ENCODE measurements around the gene ZG16. TPM values are rescaled to one million over a fixed set of nuclear protein-coding genes. Genes with fewer than 3 reads are reported as not detected.
"Not testable (repeated sequence)": the region's sequence is repeated elsewhere in the genome, so short reads cannot be mapped to it uniquely, and the experiment has no call there.

ZG16 gene
- total RNA-seq, 1 experiment from 2014 or later = 0.26 TPM

DNA sequence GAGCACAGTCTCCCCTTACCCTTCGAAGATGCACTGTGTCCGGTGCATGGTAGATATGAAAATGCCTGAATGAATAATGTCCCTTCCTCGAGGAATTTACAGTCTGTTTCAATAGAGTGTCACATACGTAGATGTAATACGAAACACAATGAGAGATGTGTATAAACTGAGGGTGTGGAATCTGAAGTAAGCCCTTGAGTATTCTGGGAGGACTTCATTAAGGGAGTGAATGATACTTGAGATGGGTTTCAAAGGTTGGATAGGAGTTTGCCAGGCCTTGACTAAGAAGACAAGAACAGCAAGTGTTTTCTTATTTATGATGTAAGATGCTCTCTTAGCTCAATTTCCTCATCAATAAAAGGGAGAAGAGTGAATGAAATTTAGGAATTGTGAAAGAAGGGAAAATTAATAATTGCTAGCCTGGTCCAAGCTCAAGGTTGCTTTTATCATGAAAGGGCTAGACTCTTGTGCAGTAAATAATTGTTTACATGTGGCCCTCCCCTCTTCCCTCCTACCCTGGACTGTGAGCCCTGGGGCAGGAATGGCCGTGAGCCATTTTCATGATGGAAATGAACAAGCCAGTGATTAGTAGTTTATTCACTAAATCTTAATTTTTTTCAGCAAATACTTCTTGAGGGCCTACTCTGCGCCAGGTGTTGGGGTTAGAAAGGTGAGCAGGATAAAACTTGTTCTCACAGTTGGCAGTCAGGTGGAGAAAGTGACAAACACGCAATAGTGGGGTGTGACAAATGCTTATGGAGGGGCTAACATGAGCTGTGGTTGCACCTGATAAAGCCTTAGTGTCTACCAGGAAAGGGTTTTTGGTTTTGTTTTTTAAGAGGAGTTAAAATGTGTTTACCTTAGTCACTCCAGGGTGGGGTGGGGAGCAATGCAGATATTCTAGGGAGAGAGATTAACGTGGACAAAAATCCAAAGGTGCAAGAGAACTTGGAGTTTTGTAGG is 14.1 kb downstream of the ZG16 start:
- Histone ChIP-seq H3K79me2 (ENCODE audit: low read depth) (peaks cover 61% of the 10 kb centered on the region), H3K36me3 (ENCODE audit: low read depth) (peaks cover 8% of the 10 kb centered on the region; the same call in 1 of the 2 replicates), H3K9me3 (ENCODE audit: insufficient read depth, low read depth) (no peaks in the 10 kb centered on the region), H4K20me1 (ENCODE audit: insufficient read depth) (0 out of 2 replicates have a peak, but pooled peaks cover 9% of the 10 kb centered on the region), H3K9me2 (ENCODE audit: insufficient read depth) (no peaks in the 10 kb centered on the region), H2AFZ (peak overlapping the region; percentile 96; the same call in 1 of the 2 replicates), H3K4me2 (peak overlapping the region; percentile 94), H3K27ac (no peak overlapping the region), H3K4me3 (peak overlapping the region; percentile 94), H3K27me3 (ENCODE audit: insufficient read depth, low read depth) (no peaks in the 10 kb centered on the region), H3F3A (ENCODE audit: insufficient read depth, low read depth) (peaks cover 10% of the 10 kb centered on the region), H3K4me1 (replicated peaks; ENCODE audit: insufficient read depth) (peaks cover 17% of the 10 kb centered on the region)
- ChIA-PET CTCF (no interaction called here), POLR2A (ENCODE audit: unreplicated experiment) (interaction anchor here (0.7 kb wide), 1 partner anchor 9 kb away, joined by 4 read pairs; no protein-coding TSS in a partner anchor)
- no TSS peak for BruUV-seq (replicated peaks)
- no peak for TF ChIP-seq EZH2 (IDR thresholded peaks at IDR 0.05; ENCODE audit: low read depth)
- TF ChIP-seq, protein P1, sequence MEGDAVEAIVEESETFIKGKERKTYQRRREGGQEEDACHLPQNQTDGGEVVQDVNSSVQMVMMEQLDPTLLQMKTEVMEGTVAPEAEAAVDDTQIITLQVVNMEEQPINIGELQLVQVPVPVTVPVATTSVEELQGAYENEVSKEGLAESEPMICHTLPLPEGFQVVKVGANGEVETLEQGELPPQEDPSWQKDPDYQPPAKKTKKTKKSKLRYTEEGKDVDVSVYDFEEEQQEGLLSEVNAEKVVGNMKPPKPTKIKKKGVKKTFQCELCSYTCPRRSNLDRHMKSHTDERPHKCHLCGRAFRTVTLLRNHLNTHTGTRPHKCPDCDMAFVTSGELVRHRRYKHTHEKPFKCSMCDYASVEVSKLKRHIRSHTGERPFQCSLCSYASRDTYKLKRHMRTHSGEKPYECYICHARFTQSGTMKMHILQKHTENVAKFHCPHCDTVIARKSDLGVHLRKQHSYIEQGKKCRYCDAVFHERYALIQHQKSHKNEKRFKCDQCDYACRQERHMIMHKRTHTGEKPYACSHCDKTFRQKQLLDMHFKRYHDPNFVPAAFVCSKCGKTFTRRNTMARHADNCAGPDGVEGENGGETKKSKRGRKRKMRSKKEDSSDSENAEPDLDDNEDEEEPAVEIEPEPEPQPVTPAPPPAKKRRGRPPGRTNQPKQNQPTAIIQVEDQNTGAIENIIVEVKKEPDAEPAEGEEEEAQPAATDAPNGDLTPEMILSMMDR (conservative IDR thresholded peaks at IDR 0.05) = no peak
- DNase-seq = no peak
- intact Hi-C loops (cut with micrococcal nuclease; ENCODE audit: unreplicated experiment) = no loop called here

DNA sequence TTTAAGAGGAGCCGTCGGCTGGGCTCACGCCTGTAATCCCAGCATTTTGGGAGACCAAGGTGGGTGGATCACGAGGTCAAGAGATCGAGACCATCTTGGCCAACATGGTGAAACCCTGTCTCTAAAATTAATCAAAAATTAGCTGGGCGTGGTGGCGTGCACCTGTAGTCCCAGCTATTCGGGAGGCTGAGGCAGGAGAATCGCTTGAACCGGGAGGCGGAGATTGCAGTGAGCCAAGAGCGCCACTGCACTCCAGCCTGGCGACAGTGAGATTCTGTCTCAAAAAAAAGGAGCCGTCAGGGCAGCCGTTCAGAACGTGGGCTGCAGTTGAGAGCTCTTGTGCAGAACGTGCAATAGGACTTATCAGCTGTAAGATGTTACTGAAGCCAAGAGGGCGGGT is 15.1 kb downstream of the ZG16 start:
- intact Hi-C loops (cut with micrococcal nuclease; ENCODE audit: unreplicated experiment); H3K27me3 ChIP-seq (ENCODE audit: insufficient read depth, low read depth); H2AFZ ChIP-seq; H3K4me2 ChIP-seq; DNase-seq; H3K4me3 ChIP-seq; H3K9me3 ChIP-seq (ENCODE audit: insufficient read depth, low read depth); H3K27ac ChIP-seq; H4K20me1 ChIP-seq (ENCODE audit: insufficient read depth); BruUV-seq (replicated peaks); H3K9me2 ChIP-seq (ENCODE audit: insufficient read depth); H3F3A ChIP-seq (ENCODE audit: insufficient read depth, low read depth): not testable (repeated sequence)
- Histone ChIP-seq H3K36me3 (ENCODE audit: low read depth) (peaks cover 17% of the 10 kb centered on the region), H3K4me1 (replicated peaks; ENCODE audit: insufficient read depth) (peaks cover 17% of the 10 kb centered on the region), H3K79me2 (ENCODE audit: low read depth) (peaks cover 61% of the 10 kb centered on the region)
- ChIA-PET CTCF (interaction anchor here (0.7 kb wide), 1 partner anchor 74 kb away, joined by 3 read pairs; no protein-coding TSS in a partner anchor), POLR2A (ENCODE audit: unreplicated experiment) (interaction anchor here (0.7 kb wide), 1 partner anchor 108 kb away, joined by 3 read pairs; no protein-coding TSS in a partner anchor)

- peaks cover 16% of the 10 kb centered on the region for H3K4me1 ChIP-seq (replicated peaks; ENCODE audit: insufficient read depth)
- H3K4me2 ChIP-seq = no peak overlapping the region
- no peak for DNase-seq
- intact Hi-C loops (cut with micrococcal nuclease; ENCODE audit: unreplicated experiment) = no loop called here
- H2AFZ ChIP-seq = no peak overlapping the region
- H3K4me3 ChIP-seq = no peak overlapping the region
- no peak for TF ChIP-seq EZH2 (IDR thresholded peaks at IDR 0.05; ENCODE audit: low read depth)
- TF ChIP-seq, protein P1 (conservative IDR thresholded peaks at IDR 0.05) = no peak
- H3K79me2 ChIP-seq (ENCODE audit: low read depth) = peaks cover 61% of the 10 kb centered on the region
- H3K9me3 ChIP-seq (ENCODE audit: insufficient read depth, low read depth) = no peaks in the 10 kb centered on the region
- peaks cover 3% of the 10 kb centered on the region for H3F3A ChIP-seq (ENCODE audit: insufficient read depth, low read depth)
- ChIA-PET POLR2A (ENCODE audit: unreplicated experiment) (no interaction called here), CTCF (no interaction called here)
- peaks cover 20% of the 10 kb centered on the region for H3K36me3 ChIP-seq (ENCODE audit: low read depth)
- H3K27me3 ChIP-seq (ENCODE audit: insufficient read depth, low read depth) = no peaks in the 10 kb centered on the region
- 0 out of 2 replicates have a peak, but pooled peaks cover 9% of the 10 kb centered on the region for H4K20me1 ChIP-seq (ENCODE audit: insufficient read depth)
- H3K27ac ChIP-seq = no peak overlapping the region
- H3K9me2 ChIP-seq (ENCODE audit: insufficient read depth) = no peaks in the 10 kb centered on the region
- no TSS peak for BruUV-seq (replicated peaks)
These were observed 16.2 kb downstream of the ZG16 start for GRCh38 chr16:29794231-29794710.
